Colonic mucosa (tissue), 4 donors: ENCODE measurements around the gene PPP1R1C. TPM values are rescaled to one million over a fixed set of nuclear protein-coding genes. Genes with fewer than 3 reads are reported as not detected.
"Not testable (repeated sequence)": the region's sequence is repeated elsewhere in the genome, so short reads cannot be mapped to it uniquely, and the experiment has no call there.

ENCODE experiments used
- DNase-seq: peaks from one replicate; pipeline ENCODE4 v3.0.0-alpha.2; 2020
- H3K27ac ChIP-seq: fragments of 200-600 bp; one replicate; pipeline ENCODE4 v1.8.0; 2021
- H3K27me3 ChIP-seq: fragments of 200-600 bp; one replicate; pipeline ENCODE4 v1.8.0; 2021
- H3K36me3 ChIP-seq: fragments of 200-600 bp; one replicate; pipeline ENCODE4 v1.8.0; 2021
- H3K4me1 ChIP-seq: fragments of 200-600 bp; one replicate; pipeline ENCODE4 v1.8.0; 2021; ENCODE audit warnings: mild to moderate bottlenecking
- H3K4me3 ChIP-seq: fragments of 200-600 bp; one replicate; pipeline ENCODE4 v1.8.0; 2021
- H3K9ac ChIP-seq, 2 donors: one replicate each; pipeline ENCODE4 v1.7.0; 2013; ENCODE audit warnings: control low read depth in 2 of 2, low read depth in 2 of 2, low read length in 2 of 2
- H3K9me3 ChIP-seq: fragments of 200-600 bp; one replicate; pipeline ENCODE4 v1.8.0; 2021
- intact Hi-C: fragments of 100-400 bp; cut with DNase I; formaldehyde crosslinking; loops from one replicate; pipeline ENCODE4 v1.14.1; 2022
- total RNA-seq, 2 donors: library from RNA; stranded (reverse); fragmentation: NEBNext Ultra II Directional in 1 of 2; extraction: Animal tissue kit (Norgen Biotek cat#: 25700) in 1 of 2; gene quantifications; one replicate each; pipeline ENCODE4 v1.2.1, GENCODE V29; 2021
- TF ChIP-seq, protein P1 (sequence below): fragments of 200-600 bp; IDR thresholded peaks from one replicate; pipeline ENCODE4 v1.8.0; 2022; ENCODE audit warnings: antibody characterized with exemption, mild to moderate bottlenecking
- donor health status: healthy.
- donor health status: DM: no; HTN: no; CAD: no.
- donor health status: DM: no; HTN: no; CAD: no.

PPP1R1C gene
- total RNA-seq, 2 donors from 2014 or later, result not detected

DNA sequence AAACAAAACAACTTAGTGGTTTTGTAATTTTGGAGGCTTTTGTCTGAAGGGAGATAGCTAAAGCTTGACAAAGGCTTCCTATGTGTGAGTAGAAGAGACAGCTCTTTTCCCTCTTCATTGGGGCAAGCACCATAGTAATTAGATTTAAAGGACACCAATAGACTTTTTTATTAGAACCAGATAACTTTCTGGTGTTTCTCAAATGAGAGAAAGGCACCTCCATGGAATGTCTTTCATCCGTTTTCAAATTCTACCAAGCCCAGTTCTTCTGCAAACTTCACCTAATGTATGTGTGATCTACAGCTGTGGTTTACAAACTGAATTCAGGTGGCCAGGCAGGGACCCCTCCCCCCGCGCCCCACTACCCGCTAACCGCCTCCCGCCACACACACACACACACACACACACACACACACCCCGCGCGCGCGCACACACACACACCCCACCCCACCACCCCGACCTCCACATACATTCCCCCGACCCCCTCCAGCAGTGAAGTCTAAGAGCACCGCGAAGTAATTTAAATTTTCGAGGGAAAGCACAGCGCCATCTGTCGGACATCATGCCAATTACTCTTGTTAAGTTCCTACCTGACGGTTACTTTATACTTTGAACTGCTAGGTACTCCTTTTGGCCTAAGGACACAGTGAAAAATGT lies 31.6 kb upstream of the PPP1R1C start:
- DNase-seq, result peak; percentile 83
- H3K4me3 ChIP-seq, result no peak overlapping the region
- H3K9me3 ChIP-seq, result no peaks in the 10 kb centered on the region
- no peaks in the 10 kb centered on the region for H3K36me3 ChIP-seq
- no peak overlapping the region for H3K27ac ChIP-seq
- TF ChIP-seq, protein P1, sequence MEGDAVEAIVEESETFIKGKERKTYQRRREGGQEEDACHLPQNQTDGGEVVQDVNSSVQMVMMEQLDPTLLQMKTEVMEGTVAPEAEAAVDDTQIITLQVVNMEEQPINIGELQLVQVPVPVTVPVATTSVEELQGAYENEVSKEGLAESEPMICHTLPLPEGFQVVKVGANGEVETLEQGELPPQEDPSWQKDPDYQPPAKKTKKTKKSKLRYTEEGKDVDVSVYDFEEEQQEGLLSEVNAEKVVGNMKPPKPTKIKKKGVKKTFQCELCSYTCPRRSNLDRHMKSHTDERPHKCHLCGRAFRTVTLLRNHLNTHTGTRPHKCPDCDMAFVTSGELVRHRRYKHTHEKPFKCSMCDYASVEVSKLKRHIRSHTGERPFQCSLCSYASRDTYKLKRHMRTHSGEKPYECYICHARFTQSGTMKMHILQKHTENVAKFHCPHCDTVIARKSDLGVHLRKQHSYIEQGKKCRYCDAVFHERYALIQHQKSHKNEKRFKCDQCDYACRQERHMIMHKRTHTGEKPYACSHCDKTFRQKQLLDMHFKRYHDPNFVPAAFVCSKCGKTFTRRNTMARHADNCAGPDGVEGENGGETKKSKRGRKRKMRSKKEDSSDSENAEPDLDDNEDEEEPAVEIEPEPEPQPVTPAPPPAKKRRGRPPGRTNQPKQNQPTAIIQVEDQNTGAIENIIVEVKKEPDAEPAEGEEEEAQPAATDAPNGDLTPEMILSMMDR, result no peak
- H3K9ac ChIP-seq, result no peak overlapping the region
- intact Hi-C loops, result loop anchor here (2.0 kb wide), 1 partner anchor 211 kb away; no protein-coding TSS in a partner anchor
- no peaks in the 10 kb centered on the region for H3K27me3 ChIP-seq
- H3K4me1 ChIP-seq, result no peaks in the 10 kb centered on the region

DNA sequence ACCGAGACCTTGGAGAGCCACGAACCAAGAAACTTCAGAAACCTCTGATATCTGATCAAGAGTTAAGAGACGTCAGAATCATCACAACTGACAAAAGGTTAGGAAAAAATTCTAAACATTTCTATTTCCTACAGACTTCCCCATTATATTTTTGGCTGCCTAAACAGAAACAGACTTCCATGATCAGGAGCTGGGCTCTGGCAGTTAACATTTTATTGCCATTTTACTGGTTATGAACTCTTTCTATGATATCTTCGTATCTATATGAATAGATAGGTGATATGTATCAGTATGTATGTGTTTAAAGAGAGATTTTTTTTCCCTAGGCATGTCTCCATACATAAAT lies 31.1 kb upstream of the PPP1R1C start:
- no peak for DNase-seq
- Histone ChIP-seq H3K9ac (no peak overlapping the region), H3K27me3 (no peaks in the 10 kb centered on the region), H3K4me1 (no peaks in the 10 kb centered on the region), H3K4me3 (no peak overlapping the region), H3K27ac (peak overlapping the region; percentile 10), H3K9me3 (no peaks in the 10 kb centered on the region), H3K36me3 (no peaks in the 10 kb centered on the region)
- intact Hi-C loops, result no loop called here
- TF ChIP-seq, protein P1, result no peak

DNA sequence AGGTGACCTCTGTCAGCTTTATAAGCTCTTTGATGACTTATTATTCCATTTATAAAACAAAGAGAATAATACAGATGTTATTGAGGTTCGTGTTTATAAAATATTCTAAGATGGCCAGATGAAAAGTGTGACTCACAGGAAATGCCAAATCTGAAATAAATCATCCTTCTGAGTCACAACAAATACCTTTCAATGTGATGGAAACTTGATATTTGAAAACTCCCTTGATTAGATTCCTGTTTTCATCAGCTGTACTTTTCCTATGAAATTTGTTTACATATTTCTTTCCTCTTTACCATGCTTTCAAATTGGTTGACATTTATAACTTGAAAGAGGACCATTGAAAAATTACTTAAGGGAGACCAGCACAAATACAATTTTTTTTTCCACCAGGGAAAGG lies 30.6 kb upstream of the PPP1R1C start:
- TF ChIP-seq, protein P1, result no peak
- H3K36me3 ChIP-seq, result no peaks in the 10 kb centered on the region
- H3K9me3 ChIP-seq, result no peaks in the 10 kb centered on the region
- H3K27me3 ChIP-seq, result no peaks in the 10 kb centered on the region
- no peak for DNase-seq
- no peak overlapping the region for H3K4me3 ChIP-seq
- H3K27ac ChIP-seq, result no peak overlapping the region
- no peak overlapping the region for H3K9ac ChIP-seq
- intact Hi-C loops, result no loop called here
- H3K4me1 ChIP-seq, result no peaks in the 10 kb centered on the region

DNA sequence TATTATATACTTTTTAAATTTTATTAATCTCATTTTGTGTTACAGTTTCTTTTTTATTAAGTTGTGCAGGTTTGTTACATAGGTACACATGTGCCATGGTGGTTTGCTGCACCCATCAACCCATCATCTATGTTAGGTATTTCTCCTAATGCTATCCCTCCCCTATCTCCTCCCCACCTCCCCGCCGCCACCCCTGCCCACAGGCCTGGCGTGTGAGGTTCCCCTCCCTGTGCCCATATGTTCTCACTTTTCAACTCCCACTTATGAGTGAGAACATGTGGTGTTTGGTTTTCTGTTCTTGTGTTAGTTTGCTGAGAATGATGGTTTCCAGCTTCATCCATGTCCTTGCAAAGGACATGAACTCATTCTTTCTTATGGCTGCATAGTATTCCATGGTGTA lies 29.8 kb upstream of the PPP1R1C start:
- intact Hi-C loops, H3K27me3 ChIP-seq, H3K27ac ChIP-seq, DNase-seq, H3K36me3 ChIP-seq, H3K9me3 ChIP-seq, H3K4me1 ChIP-seq, H3K4me3 ChIP-seq, H3K9ac ChIP-seq: not testable (repeated sequence)

DNA sequence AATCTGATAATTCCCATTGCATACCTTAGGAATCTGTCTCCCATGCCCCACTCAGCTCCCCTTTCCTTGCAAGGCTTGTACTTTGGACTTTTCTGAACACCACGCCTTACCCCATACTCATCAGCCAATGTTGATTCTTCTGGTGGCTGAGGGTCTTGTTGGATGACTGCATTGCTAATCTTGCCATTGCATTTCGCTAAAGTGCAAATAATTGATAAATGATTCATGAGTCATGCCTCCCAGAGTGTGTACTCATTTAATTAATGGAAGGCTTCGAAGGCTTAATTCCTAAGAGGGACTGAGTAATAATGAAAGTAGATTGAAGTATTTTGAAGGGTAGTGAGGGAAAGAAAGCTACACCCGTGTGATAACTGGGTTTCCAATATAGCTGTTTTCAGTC lies 28.0 kb upstream of the PPP1R1C start:
- intact Hi-C loops, result no loop called here
- no peak overlapping the region for H3K4me3 ChIP-seq
- TF ChIP-seq, protein P1, result no peak
- no peaks in the 10 kb centered on the region for H3K27me3 ChIP-seq
- no peaks in the 10 kb centered on the region for H3K4me1 ChIP-seq
- no peak for DNase-seq
- H3K36me3 ChIP-seq, result no peaks in the 10 kb centered on the region
- H3K9ac ChIP-seq, result no peak overlapping the region
- no peaks in the 10 kb centered on the region for H3K9me3 ChIP-seq
- H3K27ac ChIP-seq, result no peak overlapping the region

DNA sequence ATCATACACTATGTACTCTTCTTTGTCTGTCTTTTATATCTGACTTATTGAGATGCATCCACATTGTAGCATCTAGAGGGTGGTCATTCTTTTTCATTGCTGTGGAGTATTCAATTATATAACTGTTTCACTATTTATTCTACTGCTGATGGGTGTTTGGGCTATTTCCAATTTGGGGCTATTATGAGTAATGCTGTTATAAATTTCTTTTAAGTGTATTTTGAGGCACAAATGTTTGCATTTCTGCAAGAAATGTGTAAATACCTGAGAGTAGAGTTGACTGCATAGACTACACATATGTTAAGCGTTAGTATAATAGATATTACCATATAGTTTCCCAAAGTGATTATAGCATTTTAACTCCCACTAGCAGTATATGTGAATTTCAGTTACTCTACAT lies 26.9 kb upstream of the PPP1R1C start:
- no peaks in the 10 kb centered on the region for H3K36me3 ChIP-seq
- no peak overlapping the region for H3K4me3 ChIP-seq
- TF ChIP-seq, protein P1, result no peak
- H3K9me3 ChIP-seq, result no peaks in the 10 kb centered on the region
- H3K4me1 ChIP-seq, result no peaks in the 10 kb centered on the region
- H3K27ac ChIP-seq, result no peak overlapping the region
- H3K27me3 ChIP-seq, result no peaks in the 10 kb centered on the region
- intact Hi-C loops, result no loop called here
- no peak for DNase-seq
- no peak overlapping the region for H3K9ac ChIP-seq
